Measurements from ENCODE around the gene TPT1. TPM values are rescaled to one million over a fixed set of nuclear protein-coding genes. Genes with fewer than 3 reads are reported as not detected.
A peak's percentile ranks its signal among the peaks of the same experiment; 100 is the strongest.

Gene TPT1
- polyA plus RNA-seq, 1 of the 3 experiments (the other 2 are of a cell fraction) = 1,919 TPM

DNA sequence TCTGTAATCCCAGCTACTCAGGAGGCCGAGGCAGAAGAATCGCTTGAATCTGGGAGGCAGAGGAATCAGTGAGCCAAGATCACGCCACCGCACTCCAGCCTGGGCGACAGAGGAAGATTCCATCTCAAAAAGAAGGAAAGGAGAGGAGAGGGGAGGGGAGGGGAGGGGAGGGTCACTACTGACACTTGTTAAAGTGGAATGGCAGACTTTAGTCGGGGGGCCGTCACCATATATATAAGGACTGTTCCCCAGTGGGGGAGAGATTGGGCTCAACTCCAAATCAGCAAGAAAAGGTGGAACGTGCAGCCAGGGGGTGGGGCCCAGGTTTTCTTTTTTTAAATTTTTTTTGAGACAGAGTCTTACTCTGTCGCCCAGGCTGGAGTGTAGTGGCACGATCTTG lies 26.2 kb downstream of the TPT1 start (continued):
- TF ChIP-seq, protein P1, sequence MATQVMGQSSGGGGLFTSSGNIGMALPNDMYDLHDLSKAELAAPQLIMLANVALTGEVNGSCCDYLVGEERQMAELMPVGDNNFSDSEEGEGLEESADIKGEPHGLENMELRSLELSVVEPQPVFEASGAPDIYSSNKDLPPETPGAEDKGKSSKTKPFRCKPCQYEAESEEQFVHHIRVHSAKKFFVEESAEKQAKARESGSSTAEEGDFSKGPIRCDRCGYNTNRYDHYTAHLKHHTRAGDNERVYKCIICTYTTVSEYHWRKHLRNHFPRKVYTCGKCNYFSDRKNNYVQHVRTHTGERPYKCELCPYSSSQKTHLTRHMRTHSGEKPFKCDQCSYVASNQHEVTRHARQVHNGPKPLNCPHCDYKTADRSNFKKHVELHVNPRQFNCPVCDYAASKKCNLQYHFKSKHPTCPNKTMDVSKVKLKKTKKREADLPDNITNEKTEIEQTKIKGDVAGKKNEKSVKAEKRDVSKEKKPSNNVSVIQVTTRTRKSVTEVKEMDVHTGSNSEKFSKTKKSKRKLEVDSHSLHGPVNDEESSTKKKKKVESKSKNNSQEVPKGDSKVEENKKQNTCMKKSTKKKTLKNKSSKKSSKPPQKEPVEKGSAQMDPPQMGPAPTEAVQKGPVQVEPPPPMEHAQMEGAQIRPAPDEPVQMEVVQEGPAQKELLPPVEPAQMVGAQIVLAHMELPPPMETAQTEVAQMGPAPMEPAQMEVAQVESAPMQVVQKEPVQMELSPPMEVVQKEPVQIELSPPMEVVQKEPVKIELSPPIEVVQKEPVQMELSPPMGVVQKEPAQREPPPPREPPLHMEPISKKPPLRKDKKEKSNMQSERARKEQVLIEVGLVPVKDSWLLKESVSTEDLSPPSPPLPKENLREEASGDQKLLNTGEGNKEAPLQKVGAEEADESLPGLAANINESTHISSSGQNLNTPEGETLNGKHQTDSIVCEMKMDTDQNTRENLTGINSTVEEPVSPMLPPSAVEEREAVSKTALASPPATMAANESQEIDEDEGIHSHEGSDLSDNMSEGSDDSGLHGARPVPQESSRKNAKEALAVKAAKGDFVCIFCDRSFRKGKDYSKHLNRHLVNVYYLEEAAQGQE (IDR thresholded peaks at IDR 0.05; ENCODE audit: low read depth, low read length) = no peak
- TF ChIP-seq YY1 (IDR thresholded peaks at IDR 0.05; ENCODE audit: low read depth) (no peak), CHD2 (IDR thresholded peaks at IDR 0.05; ENCODE audit: low read length, partially characterized antibody) (no peak), RAD21 (IDR thresholded peaks at IDR 0.05; ENCODE audit: low read length) (no peak), POLR2AphosphoS5 (IDR thresholded peaks at IDR 0.05; ENCODE audit: low read depth, low read length) (no peak)

DNA sequence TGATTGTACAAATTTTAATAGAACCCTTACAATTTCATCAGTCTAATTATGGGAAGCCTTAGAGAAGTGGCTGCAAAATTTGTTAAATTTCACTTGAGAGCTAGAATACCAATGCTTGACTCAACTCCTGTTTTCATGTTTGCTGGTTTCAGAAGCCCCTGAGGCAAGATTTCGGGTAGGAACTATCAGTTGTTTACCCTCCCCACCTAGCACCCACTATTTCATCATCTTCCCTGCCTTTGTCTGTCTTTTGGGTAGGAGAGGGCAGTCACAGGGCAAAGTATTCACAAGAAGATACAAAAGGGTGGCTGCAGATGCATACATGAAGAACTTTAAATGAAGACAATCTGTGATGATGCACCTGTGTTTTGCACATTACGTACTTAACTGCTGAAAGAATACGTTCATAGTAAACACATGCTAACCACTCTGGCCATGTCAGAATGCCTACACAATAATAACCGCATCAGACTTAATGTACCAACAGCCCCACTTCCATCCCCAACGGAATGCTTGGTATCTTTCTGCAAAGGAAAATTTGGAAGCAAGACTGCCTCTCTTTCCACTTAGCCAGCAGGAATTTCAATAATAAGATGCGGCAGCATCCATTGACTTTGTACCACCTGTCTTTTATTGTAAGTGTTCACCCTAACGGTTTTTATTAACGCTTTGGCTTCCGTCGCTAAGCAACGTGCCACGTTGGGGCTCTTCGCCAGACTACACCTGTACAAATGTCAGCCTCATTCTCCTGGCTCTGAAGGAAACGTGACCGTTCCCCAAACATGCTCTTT lies 30.4 kb downstream of the TPT1 start:
- H3K9me2 ChIP-seq = no peaks in the 10 kb centered on the region
- CTCF ChIA-PET = interaction anchor here (0.5 to 5.3 kb wide), 11 partner anchors 10 to 1249 kb away, joined by 3 to 78 read pairs (median 6); no protein-coding TSS in a partner anchor

DNA sequence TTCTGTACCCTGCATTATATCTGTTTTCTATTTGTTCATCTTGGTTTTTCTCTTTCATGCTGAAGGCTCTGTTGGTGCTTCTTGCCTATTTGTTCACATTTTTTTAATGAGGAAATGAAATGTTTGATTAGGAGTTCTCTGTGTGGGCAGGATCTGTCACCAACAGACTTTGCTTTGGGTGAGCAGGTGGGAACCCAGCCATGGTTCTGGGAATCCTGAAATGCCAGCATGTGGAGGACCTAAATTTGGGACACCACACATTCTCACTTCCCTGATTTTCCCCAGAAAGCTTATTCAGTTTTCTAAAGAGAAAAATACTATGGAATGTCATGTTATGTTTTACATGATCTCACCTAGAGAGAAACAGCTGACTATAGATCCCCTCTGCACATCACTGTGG lies 34.0 kb downstream of the TPT1 start:
- no peaks in the 10 kb centered on the region for H3K36me3 ChIP-seq (replicated peaks in 1 of 2; ENCODE audit: control insufficient read depth in 1 of 2, insufficient read depth in 2 of 2, low read length in 1 of 2)
- TF ChIP-seq EZH2phosphoT487 (IDR thresholded peaks at IDR 0.05; ENCODE audit: borderline replicate concordance, low read depth) = no peak
- no peak for TF ChIP-seq NFIC (IDR thresholded peaks at IDR 0.05; ENCODE audit: borderline replicate concordance)
- TF ChIP-seq, protein P2, sequence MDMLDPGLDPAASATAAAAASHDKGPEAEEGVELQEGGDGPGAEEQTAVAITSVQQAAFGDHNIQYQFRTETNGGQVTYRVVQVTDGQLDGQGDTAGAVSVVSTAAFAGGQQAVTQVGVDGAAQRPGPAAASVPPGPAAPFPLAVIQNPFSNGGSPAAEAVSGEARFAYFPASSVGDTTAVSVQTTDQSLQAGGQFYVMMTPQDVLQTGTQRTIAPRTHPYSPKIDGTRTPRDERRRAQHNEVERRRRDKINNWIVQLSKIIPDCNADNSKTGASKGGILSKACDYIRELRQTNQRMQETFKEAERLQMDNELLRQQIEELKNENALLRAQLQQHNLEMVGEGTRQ (IDR thresholded peaks at IDR 0.05; ENCODE audit: borderline replicate concordance, low read depth, low read length) = no peak
- no peak for TF ChIP-seq RXRA (IDR thresholded peaks at IDR 0.05; ENCODE audit: borderline replicate concordance, low read depth)
- no peak for TF ChIP-seq GATA2 (CRISPR knock-in tag; IDR thresholded peaks at IDR 0.05)
- no peak for TF ChIP-seq FOSL2 (IDR thresholded peaks at IDR 0.05; ENCODE audit: borderline replicate concordance, low read depth)
- TF ChIP-seq, protein P1 (IDR thresholded peaks at IDR 0.05; ENCODE audit: low read depth, low read length) = no peak
- no peak for TF ChIP-seq SMC3 (IDR thresholded peaks at IDR 0.05; ENCODE audit: low read depth, low read length)
- no peak for TF ChIP-seq RAD21 (IDR thresholded peaks at IDR 0.05; ENCODE audit: low read length)

More for the DNA sequence above, 30.4 kb downstream of the TPT1 start:
- H3K27me3 ChIP-seq (ENCODE audit: insufficient read depth) = no peaks in the 10 kb centered on the region
- no peaks in the 10 kb centered on the region for H4K20me1 ChIP-seq (ENCODE audit: insufficient read depth)
- POLR2A ChIA-PET = no interaction called here
- no peak overlapping the region for H2AFZ ChIP-seq (ENCODE audit: low read depth)
- no peaks in the 10 kb centered on the region for H3K79me2 ChIP-seq (ENCODE audit: insufficient read depth)
- H3K9ac ChIP-seq = no peak overlapping the region
- peaks cover 11% of the 10 kb centered on the region for H3F3A ChIP-seq (replicated peaks; ENCODE audit: insufficient read depth)
- peaks cover 0 to 8% of the 10 kb centered on the region in 2 experiments; a peak in 1 of 4 replicates for H3K4me1 ChIP-seq (ENCODE audit: control insufficient read depth in 1 of 2, insufficient read depth in 2 of 2, low read depth in 1 of 2, low read length in 1 of 2)
- no peak overlapping the region for H3K27ac ChIP-seq (ENCODE audit: low read depth in 2 of 2, low read length in 1 of 2)
- no peak for DNase-seq
- H3K4me3 ChIP-seq (ENCODE audit: low read depth in 2 of 2, low read length in 1 of 2) = peak overlapping the region; percentile 34 to 46
- H3K36me3 ChIP-seq (replicated peaks in 1 of 2; ENCODE audit: control insufficient read depth in 1 of 2, insufficient read depth in 2 of 2, low read length in 1 of 2) = no peaks in the 10 kb centered on the region
- TF ChIP-seq RCOR1 (IDR thresholded peaks at IDR 0.05; ENCODE audit: low read length) (no peak), POLR2AphosphoS5 (IDR thresholded peaks at IDR 0.05; ENCODE audit: low read depth, low read length) (no peak), TCF12 (IDR thresholded peaks at IDR 0.05) (no peak)
- TF ChIP-seq, protein P3, sequence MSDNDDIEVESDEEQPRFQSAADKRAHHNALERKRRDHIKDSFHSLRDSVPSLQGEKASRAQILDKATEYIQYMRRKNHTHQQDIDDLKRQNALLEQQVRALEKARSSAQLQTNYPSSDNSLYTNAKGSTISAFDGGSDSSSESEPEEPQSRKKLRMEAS (IDR thresholded peaks at IDR 0.05; ENCODE audit: low read depth) = no peak
- 26% methylated on average over 15 of the region's 15 CpGs for WGBS (ENCODE audit: low lambda C conversion rate)
- H3K4me2 ChIP-seq = peak overlapping the region; percentile 71
- H3K9me3 ChIP-seq = no peaks in the 10 kb centered on the region

More for the DNA sequence above, 34.0 kb downstream of the TPT1 start:
- H3K9ac ChIP-seq = no peak overlapping the region
- ChIA-PET POLR2A (no interaction called here), CTCF (interaction anchor here (0.8 to 5.3 kb wide), 3 partner anchors 9 to 260 kb away, joined by 4 to 78 read pairs (median 8); no protein-coding TSS in a partner anchor)
- no peak overlapping the region for H3K27ac ChIP-seq (ENCODE audit: low read depth in 2 of 2, low read length in 1 of 2)
- H3K4me2 ChIP-seq = no peak overlapping the region
- peaks cover 11% of the 10 kb centered on the region for H3F3A ChIP-seq (replicated peaks; ENCODE audit: insufficient read depth)
- H3K79me2 ChIP-seq (ENCODE audit: insufficient read depth) = no peaks in the 10 kb centered on the region
- no peak for DNase-seq
- H3K9me3 ChIP-seq = no peaks in the 10 kb centered on the region
- H2AFZ ChIP-seq (ENCODE audit: low read depth) = no peak overlapping the region
- no peak overlapping the region for H3K4me3 ChIP-seq (ENCODE audit: low read depth in 2 of 2, low read length in 1 of 2)
- no peaks in the 10 kb centered on the region for H3K9me2 ChIP-seq
- peaks cover 0 to 8% of the 10 kb centered on the region in 2 experiments; a peak in 1 of 4 replicates for H3K4me1 ChIP-seq (ENCODE audit: control insufficient read depth in 1 of 2, insufficient read depth in 2 of 2, low read depth in 1 of 2, low read length in 1 of 2)
- no peaks in the 10 kb centered on the region for H4K20me1 ChIP-seq (ENCODE audit: insufficient read depth)
- no peaks in the 10 kb centered on the region for H3K27me3 ChIP-seq (ENCODE audit: insufficient read depth)
